H9 (cell line): ENCODE results near the gene TSHZ1. TPM values are rescaled to one million over a fixed set of nuclear protein-coding genes. Genes with fewer than 3 reads are reported as not detected.

Experiments
- DNase-seq: peaks from one replicate; pipeline ENCODE4 v3.0.0-alpha.2; 2017
- H2AFZ ChIP-seq: one replicate; pipeline ENCODE4 v1.6.1; 2013; ENCODE audit warnings: mild to moderate bottlenecking, low read length, control low read depth, moderate library complexity
- H2AK5ac ChIP-seq: 2 replicates; pipeline ENCODE4 v1.6.1; 2013; ENCODE audit warnings: low read length, control low read depth, mixed read lengths; ENCODE audit not compliant: insufficient read length
- H2BK120ac ChIP-seq: one replicate; pipeline ENCODE4 v1.6.1; 2013; ENCODE audit warnings: low read depth, mild to moderate bottlenecking, low read length, control low read depth, inconsistent platforms; ENCODE audit not compliant: poor library complexity, severe bottlenecking
- H2BK12ac ChIP-seq: 2 replicates; pipeline ENCODE4 v1.6.1; 2013; ENCODE audit warnings: low read length, control low read depth, mixed read lengths, low read depth; ENCODE audit not compliant: insufficient read length
- H2BK15ac ChIP-seq: 2 replicates; pipeline ENCODE4 v1.6.1; 2013; ENCODE audit warnings: low read depth, low read length, control low read depth
- H2BK20ac ChIP-seq: one replicate; pipeline ENCODE4 v1.6.1; 2013; ENCODE audit warnings: low read depth, mild to moderate bottlenecking, low read length, control low read depth, inconsistent platforms; ENCODE audit not compliant: poor library complexity, severe bottlenecking
- H2BK5ac ChIP-seq: 2 replicates; pipeline ENCODE4 v1.6.1; 2013; ENCODE audit warnings: low read length, control low read depth, mixed read lengths; ENCODE audit not compliant: insufficient read length
- H3K14ac ChIP-seq: 2 replicates; pipeline ENCODE4 v1.6.1; 2013; ENCODE audit warnings: low read length, control low read depth; ENCODE audit not compliant: insufficient read depth
- H3K18ac ChIP-seq: 2 replicates; pipeline ENCODE4 v1.6.1; 2013; ENCODE audit warnings: low read depth, mild to moderate bottlenecking, mixed read lengths, low read length, control low read depth; ENCODE audit not compliant: insufficient read length
- H3K23ac ChIP-seq: 2 replicates; pipeline ENCODE4 v1.6.1; 2013; ENCODE audit warnings: low read length, control low read depth, mixed read lengths, low read depth; ENCODE audit not compliant: insufficient read length
- H3K23me2 ChIP-seq: 2 replicates; pipeline ENCODE4 v1.6.1; 2013; ENCODE audit warnings: low read depth, mild to moderate bottlenecking, mixed read lengths, low read length, control low read depth; ENCODE audit not compliant: insufficient read length, poor library complexity, severe bottlenecking
- H3K27ac ChIP-seq: 2 replicates; pipeline ENCODE4 v1.5.1; 2013; ENCODE audit warnings: low read length, control low read depth, mixed read lengths, low read depth; ENCODE audit not compliant: insufficient read length
- H3K27me3 ChIP-seq: 2 replicates; pipeline ENCODE4 v1.6.1; 2013; ENCODE audit warnings: low read length, control low read depth, inconsistent platforms; ENCODE audit not compliant: insufficient read depth
- H3K4ac ChIP-seq: 2 replicates; pipeline ENCODE4 v1.6.1; 2013; ENCODE audit warnings: low read depth, mild to moderate bottlenecking, control low read depth, inconsistent platforms, low read length, moderate library complexity
- H3K4me1 ChIP-seq: 2 replicates; pipeline ENCODE4 v1.6.1; 2013; ENCODE audit warnings: low read length, control low read depth, inconsistent platforms; ENCODE audit not compliant: insufficient read depth
- H3K4me2 ChIP-seq: 2 replicates; pipeline ENCODE4 v1.6.1; 2013; ENCODE audit warnings: low read length, control low read depth, mixed read lengths; ENCODE audit not compliant: insufficient read length, insufficient read depth
- H3K56ac ChIP-seq: 2 replicates; pipeline ENCODE4 v1.6.1; 2013; ENCODE audit warnings: low read depth, mild to moderate bottlenecking, mixed read lengths, low read length, control low read depth; ENCODE audit not compliant: insufficient read length
- H3K79me1 ChIP-seq: 2 replicates; pipeline ENCODE4 v1.6.1; 2013; ENCODE audit warnings: low read depth, mild to moderate bottlenecking, moderate library complexity, low read length, control low read depth, inconsistent platforms; ENCODE audit not compliant: insufficient read depth, poor library complexity, severe bottlenecking
- H3K79me2 ChIP-seq: 2 replicates; pipeline ENCODE4 v1.6.1; 2013; ENCODE audit warnings: low read length, control low read depth, inconsistent platforms; ENCODE audit not compliant: insufficient read depth
- H3K9ac ChIP-seq: 2 replicates; pipeline ENCODE4 v1.6.1; 2013; ENCODE audit warnings: low read length, control low read depth, mixed read lengths; ENCODE audit not compliant: insufficient read length; ENCODE audit errors: extremely low read depth
- H3K9me3 ChIP-seq: one replicate; pipeline ENCODE4 v1.6.1; 2013; ENCODE audit warnings: low read depth, low read length, inconsistent platforms; ENCODE audit not compliant: control insufficient read depth
- H3T11ph ChIP-seq: one replicate; pipeline ENCODE4 v1.6.1; 2013; ENCODE audit warnings: mild to moderate bottlenecking, low read length, control low read depth, inconsistent platforms
- H4K20me1 ChIP-seq: one replicate; pipeline ENCODE4 v1.6.1; 2013; ENCODE audit not compliant: control insufficient read depth, insufficient read length, insufficient read depth
- H4K5ac ChIP-seq: 2 replicates; pipeline ENCODE4 v1.6.1; 2013; ENCODE audit warnings: low read depth, mild to moderate bottlenecking, mixed read lengths, low read length, control low read depth; ENCODE audit not compliant: insufficient read length
- H4K8ac ChIP-seq: replicated peaks from 2 replicates; pipeline ENCODE4 v1.6.1; 2013; ENCODE audit warnings: low read length, control low read depth, mixed read lengths, low read depth; ENCODE audit not compliant: insufficient read length
- H4K91ac ChIP-seq: 2 replicates; pipeline ENCODE4 v1.6.1; 2013; ENCODE audit warnings: low read depth, mild to moderate bottlenecking, moderate library complexity, mixed read lengths, low read length, control low read depth; ENCODE audit not compliant: insufficient read length
- H3K27ac Mint-ChIP-seq, 3 experiments: 2 replicates in 2 of 3; 3 replicates in 1 of 3; pipeline ENCODE4 v1.8.0; 2020 to 2021; ENCODE audit warnings: mixed read lengths in 3 of 3, mild to moderate bottlenecking in 1 of 3, moderate library complexity in 1 of 3
- H3K27me3 Mint-ChIP-seq: 2 replicates; pipeline ENCODE4 v1.8.0; 2021; ENCODE audit warnings: low read depth, mild to moderate bottlenecking, moderate library complexity, mixed read lengths
- H3K36me3 Mint-ChIP-seq, 3 experiments: 2 replicates in 2 of 3; 3 replicates in 1 of 3; pipeline ENCODE4 v1.8.0; 2020 to 2021; ENCODE audit warnings: low read depth in 3 of 3, mixed read lengths in 3 of 3; ENCODE audit not compliant: insufficient read depth in 1 of 3
- H3K4me1 Mint-ChIP-seq, 2 experiments: 2 replicates each; pipeline ENCODE4 v1.8.0; 2020; ENCODE audit warnings: mixed read lengths in 2 of 2
- H3K4me3 Mint-ChIP-seq, 2 experiments: 2 replicates in 1 of 2; 3 replicates in 1 of 2; pipeline ENCODE4 v1.8.0; 2020 to 2021; ENCODE audit warnings: mild to moderate bottlenecking in 2 of 2, mixed read lengths in 2 of 2, moderate library complexity in 1 of 2
- H3K9me3 Mint-ChIP-seq, 2 experiments: 2 replicates in 1 of 2; 3 replicates in 1 of 2; pipeline ENCODE4 v1.8.0; 2020; ENCODE audit warnings: mild to moderate bottlenecking in 2 of 2, mixed read lengths in 2 of 2, moderate library complexity in 1 of 2
- WGBS: extraction: QIAGEN DNeasy Blood & Tissue Kit; methylation state at CpG from one replicate; pipeline ENCODE4 v1.1.7; 2013; ENCODE audit warnings: missing lambda C conversion rate, low lambda C conversion rate, mixed read lengths; ENCODE audit not compliant: insufficient read length; ENCODE audit errors: extremely low coverage; 5-methylcytosine and 5-hydroxymethylcytosine counted together
- total RNA-seq: library from RNA; stranded (reverse); gene quantifications from 2 replicates; pipeline ENCODE4 v1.2.1, GENCODE V29; 2021
- TF ChIP-seq, protein P1 (sequence below): fragments of 200-600 bp; sonication (generic); conservative IDR thresholded peaks from 3 replicates; pipeline ENCODE4 v1.8.0; 2021; ENCODE audit warnings: antibody characterized with exemption, mild to moderate bottlenecking

TSHZ1 gene
- total RNA-seq, 1 experiment from 2014 or later: 0.15 TPM

DNA sequence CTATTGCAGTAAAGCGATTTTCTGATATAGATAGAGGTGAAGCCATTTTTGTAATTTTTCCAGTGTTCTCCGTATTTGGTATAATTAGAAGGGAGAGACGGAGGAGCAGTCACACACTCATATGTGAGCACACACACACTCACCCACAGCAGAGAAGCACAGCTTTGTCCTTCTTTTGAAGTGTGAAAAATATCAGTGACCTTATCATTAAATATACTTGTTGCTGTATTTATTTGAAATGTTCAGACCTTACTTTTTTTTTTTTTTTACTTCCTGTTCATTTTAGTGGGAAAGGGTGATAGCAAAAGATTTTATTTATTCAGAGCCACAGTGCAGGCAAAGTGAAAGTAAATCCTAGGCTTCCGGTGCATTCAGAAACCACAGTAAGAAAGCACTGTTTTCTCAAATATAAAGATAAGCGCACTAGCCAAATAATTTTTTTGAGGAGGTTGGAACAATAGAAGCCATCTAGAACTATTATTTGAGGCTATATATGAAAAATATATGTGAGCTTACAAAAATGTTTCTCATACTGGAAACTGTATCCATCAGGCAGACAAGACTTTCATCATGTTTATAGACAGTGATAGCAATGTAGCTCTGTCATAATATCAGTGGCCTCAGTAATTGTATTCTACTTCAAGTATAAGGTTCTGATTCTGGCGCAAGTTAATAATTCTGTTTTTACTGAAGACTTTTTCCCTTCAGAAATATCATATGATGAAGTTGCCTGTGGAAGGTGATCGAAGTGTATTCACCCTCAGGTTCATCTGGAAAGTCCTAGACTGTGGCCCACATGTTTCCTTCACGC lies 37.2 kb downstream of the TSHZ1 start:
- TF ChIP-seq, protein P1, sequence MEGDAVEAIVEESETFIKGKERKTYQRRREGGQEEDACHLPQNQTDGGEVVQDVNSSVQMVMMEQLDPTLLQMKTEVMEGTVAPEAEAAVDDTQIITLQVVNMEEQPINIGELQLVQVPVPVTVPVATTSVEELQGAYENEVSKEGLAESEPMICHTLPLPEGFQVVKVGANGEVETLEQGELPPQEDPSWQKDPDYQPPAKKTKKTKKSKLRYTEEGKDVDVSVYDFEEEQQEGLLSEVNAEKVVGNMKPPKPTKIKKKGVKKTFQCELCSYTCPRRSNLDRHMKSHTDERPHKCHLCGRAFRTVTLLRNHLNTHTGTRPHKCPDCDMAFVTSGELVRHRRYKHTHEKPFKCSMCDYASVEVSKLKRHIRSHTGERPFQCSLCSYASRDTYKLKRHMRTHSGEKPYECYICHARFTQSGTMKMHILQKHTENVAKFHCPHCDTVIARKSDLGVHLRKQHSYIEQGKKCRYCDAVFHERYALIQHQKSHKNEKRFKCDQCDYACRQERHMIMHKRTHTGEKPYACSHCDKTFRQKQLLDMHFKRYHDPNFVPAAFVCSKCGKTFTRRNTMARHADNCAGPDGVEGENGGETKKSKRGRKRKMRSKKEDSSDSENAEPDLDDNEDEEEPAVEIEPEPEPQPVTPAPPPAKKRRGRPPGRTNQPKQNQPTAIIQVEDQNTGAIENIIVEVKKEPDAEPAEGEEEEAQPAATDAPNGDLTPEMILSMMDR: no peak
- Histone ChIP-seq H3K56ac (no peak overlapping the region), H2BK5ac (no peak overlapping the region), H2BK120ac (no peak overlapping the region), H3K4me2 (no peak overlapping the region), H3K9me3 (no peaks in the 10 kb centered on the region), H3K4ac (no peak overlapping the region), H2BK12ac (no peak overlapping the region), H2BK20ac (no peak overlapping the region), H3K79me1 (no peaks in the 10 kb centered on the region), H4K91ac (no peak overlapping the region), H3K18ac (no peak overlapping the region), H3K4me1 (no peaks in the 10 kb centered on the region), H3T11ph (no peak overlapping the region), H2AK5ac (no peak overlapping the region), H3K79me2 (no peaks in the 10 kb centered on the region), H3K27me3 (no peaks in the 10 kb centered on the region), H4K20me1 (no peaks in the 10 kb centered on the region), H4K5ac (no peak overlapping the region), H3K9ac (no peak overlapping the region), H3K27ac (no peak overlapping the region), H3K23me2 (no peaks in the 10 kb centered on the region), H4K8ac (no peak overlapping the region), H2BK15ac (no peak overlapping the region), H3K23ac (no peak overlapping the region), H2AFZ (no peak overlapping the region), H3K14ac (no peak overlapping the region)
- no CpG with 5 or more reads among the region's 8 CpGs for WGBS
- no peak for DNase-seq
- no peak overlapping the region for H3K4me3 Mint-ChIP-seq
- H3K4me1 Mint-ChIP-seq: no peaks in the 10 kb centered on the region
- H3K36me3 Mint-ChIP-seq: no peaks in the 10 kb centered on the region
- no peaks in the 10 kb centered on the region for H3K27me3 Mint-ChIP-seq
- no peak overlapping the region for H3K27ac Mint-ChIP-seq
- H3K9me3 Mint-ChIP-seq: no peaks in the 10 kb centered on the region; a peak in 1 of 5 replicates
